ENCODE measurements around the gene SLC27A2. TPM values are rescaled to one million over a fixed set of nuclear protein-coding genes. Genes with fewer than 3 reads are reported as not detected.
"Not testable (repeated sequence)": the region's sequence is repeated elsewhere in the genome, so short reads cannot be mapped to it uniquely, and the experiment has no call there.

The SLC27A2 gene
- total and polyA plus RNA-seq, 2 experiments from 2014 or later = 2.8 to 9.4 TPM

GRCh38 chr15:50187997-50188396, 6.0 kb downstream of the SLC27A2 start:
- H2AFZ ChIP-seq = no peak overlapping the region
- Mint-ChIP-seq H3K36me3 (ENCODE audit: low read depth) (no peaks in the 10 kb centered on the region), H3K27me3 (ENCODE audit: insufficient read depth, low read depth, poor library complexity) (peaks cover 9% of the 10 kb centered on the region), H3K4me1 (peaks cover 12% of the 10 kb centered on the region), H3K27ac (no peak overlapping the region), H3K9me3 (no peaks in the 10 kb centered on the region), H3K4me3 (no peak overlapping the region)
- TF ChIP-seq ETS1 (IDR thresholded peaks at IDR 0.05) = no peak
- TF ChIP-seq CREB1 (CRISPR knock-in tag; IDR thresholded peaks at IDR 0.05; ENCODE audit: low read depth) = no peak
- no peak for TF ChIP-seq NANOG (IDR thresholded peaks at IDR 0.05; ENCODE audit: borderline replicate concordance)
- no peaks in the 10 kb centered on the region for H3K79me2 ChIP-seq (replicated peaks; ENCODE audit: insufficient read depth)
- H3K9me2 ChIP-seq (ENCODE audit: insufficient read depth) = no peaks in the 10 kb centered on the region
- no peaks in the 10 kb centered on the region for H3F3A ChIP-seq (replicated peaks; ENCODE audit: low read depth)
- DNase-seq (ENCODE audit: low spot score) = peak; percentile 25
- peaks cover 3% of the 10 kb centered on the region for H3K4me1 ChIP-seq (ENCODE audit: insufficient read depth)
- H3K4me2 ChIP-seq = no peak overlapping the region
- no peaks in the 10 kb centered on the region for H4K20me1 ChIP-seq (replicated peaks; ENCODE audit: insufficient read depth)
- H3K27ac ChIP-seq (ENCODE audit: low read depth) = no peak overlapping the region
- H3K36me3 ChIP-seq (ENCODE audit: insufficient read depth) = no peaks in the 10 kb centered on the region
- no peak overlapping the region for H3K4me3 ChIP-seq
- ATAC-seq = peak; percentile 45; the same call in 2 of the 3 replicates
- H3K27me3 ChIP-seq (ENCODE audit: insufficient read depth) = peaks cover 19% of the 10 kb centered on the region

DNA sequence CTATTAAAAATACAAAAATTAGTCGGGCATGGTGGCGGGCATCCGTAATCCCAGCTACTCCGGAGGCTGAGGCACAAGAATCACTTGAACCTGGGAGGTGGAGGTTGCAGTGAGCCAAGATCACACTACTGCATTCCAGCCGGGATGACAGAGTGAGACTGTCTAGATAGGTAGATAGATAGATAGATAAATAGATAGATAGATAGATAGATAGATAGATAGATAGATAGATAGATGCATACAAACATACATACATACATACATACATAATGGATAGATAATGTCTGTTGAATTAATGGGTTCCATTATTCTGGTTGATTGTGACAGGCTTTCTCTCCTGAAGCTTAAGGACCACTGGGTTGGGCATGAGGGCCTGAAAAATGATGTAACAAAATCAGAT, 6.8 kb downstream of the SLC27A2 start:
- H3K4me3 Mint-ChIP-seq, H3K4me2 ChIP-seq: not testable (repeated sequence)

GRCh38 chr15:50189633-50190032, 7.6 kb downstream of the SLC27A2 start:
- H3F3A ChIP-seq (replicated peaks; ENCODE audit: low read depth) = no peaks in the 10 kb centered on the region
- H2AFZ ChIP-seq = no peak overlapping the region
- H3K9me3 Mint-ChIP-seq = no peaks in the 10 kb centered on the region
- H4K20me1 ChIP-seq (replicated peaks; ENCODE audit: insufficient read depth) = no peaks in the 10 kb centered on the region
- no peaks in the 10 kb centered on the region for H3K4me1 ChIP-seq (ENCODE audit: insufficient read depth)
- no peaks in the 10 kb centered on the region for H3K36me3 Mint-ChIP-seq (ENCODE audit: low read depth)
- no peaks in the 10 kb centered on the region for H3K27me3 Mint-ChIP-seq (ENCODE audit: insufficient read depth, low read depth, poor library complexity)
- H3K27ac Mint-ChIP-seq = no peak overlapping the region
- no peak overlapping the region for H3K4me3 Mint-ChIP-seq
- DNase-seq (ENCODE audit: low spot score) = no peak
- H3K27me3 ChIP-seq (ENCODE audit: insufficient read depth) = peaks cover 2% of the 10 kb centered on the region; the same call in 1 of the 2 replicates
- H3K4me3 ChIP-seq = no peak overlapping the region
- no peaks in the 10 kb centered on the region for H3K9me2 ChIP-seq (ENCODE audit: insufficient read depth)
- peaks cover 6% of the 10 kb centered on the region for H3K4me1 Mint-ChIP-seq
- H3K27ac ChIP-seq (ENCODE audit: low read depth) = no peak overlapping the region
- no peaks in the 10 kb centered on the region for H3K79me2 ChIP-seq (replicated peaks; ENCODE audit: insufficient read depth)
- no peak overlapping the region for H3K4me2 ChIP-seq
- H3K36me3 ChIP-seq (ENCODE audit: insufficient read depth) = no peaks in the 10 kb centered on the region
- ATAC-seq = no peak
- TF ChIP-seq ZNF462 (CRISPR knock-in tag; IDR thresholded peaks at IDR 0.05) (no peak), ETS1 (IDR thresholded peaks at IDR 0.05) (no peak)

More for the DNA sequence above, 6.8 kb downstream of the SLC27A2 start:
- not testable (repeated sequence) for H3K9me3 Mint-ChIP-seq; H3K27ac ChIP-seq (ENCODE audit: low read depth); H3K4me1 ChIP-seq (ENCODE audit: insufficient read depth); H3K27me3 Mint-ChIP-seq (ENCODE audit: insufficient read depth, low read depth, poor library complexity); DNase-seq (ENCODE audit: low spot score); H3K79me2 ChIP-seq (replicated peaks; ENCODE audit: insufficient read depth); H2AFZ ChIP-seq; H3K4me3 ChIP-seq; H4K20me1 ChIP-seq (replicated peaks; ENCODE audit: insufficient read depth); H3K4me1 Mint-ChIP-seq; H3F3A ChIP-seq (replicated peaks; ENCODE audit: low read depth); H3K36me3 ChIP-seq (ENCODE audit: insufficient read depth); H3K36me3 Mint-ChIP-seq (ENCODE audit: low read depth); H3K9me2 ChIP-seq (ENCODE audit: insufficient read depth); ATAC-seq; H3K27ac Mint-ChIP-seq
- H3K27me3 ChIP-seq (ENCODE audit: insufficient read depth) = peaks cover 11% of the 10 kb centered on the region

Data from GM23338 (cell line).